ENCODE measurements around the gene CCDC88C.

CCDC88C gene

GRCh38 chr14:91316761-91317160 lies 100.9 kb downstream of the CCDC88C start:
- Histone ChIP-seq H3K4me2 (ENCODE audit: low read length, poor library complexity, severe bottlenecking) (no peak overlapping the region), H2BK120ac (ENCODE audit: low read depth, low read length) (no peak overlapping the region), H2AFZ (ENCODE audit: low read depth, low read length) (no peak overlapping the region), H3K14ac (ENCODE audit: low read length in 2 of 2) (no peak overlapping the region), H3K9ac (ENCODE audit: low read length) (no peak overlapping the region), H3K9me3 (ENCODE audit: control insufficient read depth, low read length) (no peaks in the 10 kb centered on the region), H3K27ac (ENCODE audit: low read length, poor library complexity, severe bottlenecking) (no peak overlapping the region), H2AK5ac (ENCODE audit: low read length, severe bottlenecking) (no peak overlapping the region), H3K4ac (ENCODE audit: low read depth in 1 of 2, low read length in 2 of 2) (no peak overlapping the region), H4K91ac (ENCODE audit: low read length) (no peak overlapping the region), H3K79me1 (replicated peaks; ENCODE audit: low read length, poor library complexity, severe bottlenecking) (no peaks in the 10 kb centered on the region), H2BK15ac (ENCODE audit: low read depth, poor library complexity, severe bottlenecking) (no peak overlapping the region), H3K36me3 (ENCODE audit: control insufficient read depth in 1 of 2, insufficient read depth in 2 of 2, low read depth in 1 of 2, low read length in 2 of 2) (peaks cover 0 to 8% of the 10 kb centered on the region in 2 experiments), H2BK5ac (ENCODE audit: low read depth, low read length, poor library complexity, severe bottlenecking) (no peak overlapping the region), H3K27me3 (ENCODE audit: control insufficient read depth in 1 of 2, insufficient read depth in 1 of 2, low read length in 2 of 2) (peaks cover 0 to 63% of the 10 kb centered on the region in 2 experiments), H3K18ac (ENCODE audit: low read depth in 1 of 2, low read length in 2 of 2) (no peak overlapping the region), H3K4me3 (ENCODE audit: insufficient read depth in 1 of 2, low read depth in 1 of 2, low read length in 2 of 2) (no peak overlapping the region), H3K23ac (ENCODE audit: low read length in 2 of 2) (no peak overlapping the region), H4K8ac (ENCODE audit: low read length) (no peak overlapping the region), H3K4me1 (ENCODE audit: control insufficient read depth, insufficient read depth, low read depth, low read length) (peaks cover 4% of the 10 kb centered on the region), H2BK12ac (ENCODE audit: low read length in 2 of 2) (no peak overlapping the region)
- WGBS = 100% methylated on average over 2 of the region's 2 CpGs
- DNase-seq = no peak

- no peak overlapping the region for H3K18ac ChIP-seq (ENCODE audit: low read depth in 1 of 2, low read length in 2 of 2)
- H2AFZ ChIP-seq (ENCODE audit: low read depth, low read length) = no peak overlapping the region
- no peak overlapping the region for H2AK5ac ChIP-seq (ENCODE audit: low read length, severe bottlenecking)
- H3K4me1 ChIP-seq (ENCODE audit: control insufficient read depth, insufficient read depth, low read depth, low read length) = peaks cover 4% of the 10 kb centered on the region
- H3K9me3 ChIP-seq (ENCODE audit: control insufficient read depth, low read length) = no peaks in the 10 kb centered on the region
- no peak overlapping the region for H3K27ac ChIP-seq (ENCODE audit: low read length, poor library complexity, severe bottlenecking)
- WGBS = 86% methylated on average over 6 of the region's 6 CpGs
- no peak overlapping the region for H2BK5ac ChIP-seq (ENCODE audit: low read depth, low read length, poor library complexity, severe bottlenecking)
- peaks cover 0 to 60% of the 10 kb centered on the region in 2 experiments for H3K27me3 ChIP-seq (ENCODE audit: control insufficient read depth in 1 of 2, insufficient read depth in 1 of 2, low read length in 2 of 2)
- no peak overlapping the region for H3K23ac ChIP-seq (ENCODE audit: low read length in 2 of 2)
- H4K91ac ChIP-seq (ENCODE audit: low read length) = no peak overlapping the region
- no peak overlapping the region for H2BK12ac ChIP-seq (ENCODE audit: low read length in 2 of 2)
- no peaks in the 10 kb centered on the region for H3K79me1 ChIP-seq (replicated peaks; ENCODE audit: low read length, poor library complexity, severe bottlenecking)
- no peak overlapping the region for H3K9ac ChIP-seq (ENCODE audit: low read length)
- no peak overlapping the region for H3K4me2 ChIP-seq (ENCODE audit: low read length, poor library complexity, severe bottlenecking)
- no peak overlapping the region for H4K8ac ChIP-seq (ENCODE audit: low read length)
- no peak overlapping the region for H2BK120ac ChIP-seq (ENCODE audit: low read depth, low read length)
- peaks cover 0 to 9% of the 10 kb centered on the region in 2 experiments for H3K36me3 ChIP-seq (ENCODE audit: control insufficient read depth in 1 of 2, insufficient read depth in 2 of 2, low read depth in 1 of 2, low read length in 2 of 2)
- no peak for DNase-seq
- H2BK15ac ChIP-seq (ENCODE audit: low read depth, poor library complexity, severe bottlenecking) = no peak overlapping the region
- H3K4ac ChIP-seq (ENCODE audit: low read depth in 1 of 2, low read length in 2 of 2) = no peak overlapping the region
- no peak overlapping the region for H3K14ac ChIP-seq (ENCODE audit: low read length in 2 of 2)
- H3K4me3 ChIP-seq (ENCODE audit: insufficient read depth in 1 of 2, low read depth in 1 of 2, low read length in 2 of 2) = no peak overlapping the region
Measured at GRCh38 chr14:91315844-91316267, 101.8 kb downstream of the CCDC88C start.

- Histone ChIP-seq H3K4me3 (ENCODE audit: insufficient read depth in 1 of 2, low read depth in 1 of 2, low read length in 2 of 2) (no peak overlapping the region), H3K14ac (ENCODE audit: low read length in 2 of 2) (no peak overlapping the region), H4K8ac (ENCODE audit: low read length) (no peak overlapping the region), H3K4me2 (ENCODE audit: low read length, poor library complexity, severe bottlenecking) (no peak overlapping the region), H3K79me1 (replicated peaks; ENCODE audit: low read length, poor library complexity, severe bottlenecking) (no peaks in the 10 kb centered on the region), H3K4ac (ENCODE audit: low read depth in 1 of 2, low read length in 2 of 2) (no peak overlapping the region), H2AFZ (ENCODE audit: low read depth, low read length) (no peak overlapping the region), H2BK120ac (ENCODE audit: low read depth, low read length) (no peak overlapping the region), H3K36me3 (ENCODE audit: control insufficient read depth in 1 of 2, insufficient read depth in 2 of 2, low read depth in 1 of 2, low read length in 2 of 2) (peaks cover 0 to 10% of the 10 kb centered on the region in 2 experiments), H3K9me3 (ENCODE audit: control insufficient read depth, low read length) (no peaks in the 10 kb centered on the region), H3K27ac (ENCODE audit: low read length, poor library complexity, severe bottlenecking) (no peak overlapping the region), H3K4me1 (ENCODE audit: control insufficient read depth, insufficient read depth, low read depth, low read length) (peaks cover 6% of the 10 kb centered on the region), H2AK5ac (ENCODE audit: low read length, severe bottlenecking) (no peak overlapping the region), H2BK5ac (ENCODE audit: low read depth, low read length, poor library complexity, severe bottlenecking) (no peak overlapping the region), H2BK15ac (ENCODE audit: low read depth, poor library complexity, severe bottlenecking) (no peak overlapping the region), H3K23ac (ENCODE audit: low read length in 2 of 2) (no peak overlapping the region), H3K27me3 (ENCODE audit: control insufficient read depth in 1 of 2, insufficient read depth in 1 of 2, low read length in 2 of 2) (peaks cover 0 to 56% of the 10 kb centered on the region in 2 experiments), H2BK12ac (ENCODE audit: low read length in 2 of 2) (no peak overlapping the region), H3K18ac (ENCODE audit: low read depth in 1 of 2, low read length in 2 of 2) (no peak overlapping the region), H3K9ac (ENCODE audit: low read length) (no peak overlapping the region), H4K91ac (ENCODE audit: low read length) (no peak overlapping the region)
- 90% methylated on average over 14 of the region's 14 CpGs for WGBS
- no peak for DNase-seq
Measured at GRCh38 chr14:91313852-91314251, 103.8 kb downstream of the CCDC88C start.

GRCh38 chr14:91313154-91313850 lies 104.3 kb downstream of the CCDC88C start:
- no peak for DNase-seq
- H3K4me3 ChIP-seq (ENCODE audit: insufficient read depth in 1 of 2, low read depth in 1 of 2, low read length in 2 of 2) = no peak overlapping the region
- H3K23ac ChIP-seq (ENCODE audit: low read length in 2 of 2) = no peak overlapping the region
- no peak overlapping the region for H3K14ac ChIP-seq (ENCODE audit: low read length in 2 of 2)
- H2BK15ac ChIP-seq (ENCODE audit: low read depth, poor library complexity, severe bottlenecking) = no peak overlapping the region
- no peak overlapping the region for H2BK5ac ChIP-seq (ENCODE audit: low read depth, low read length, poor library complexity, severe bottlenecking)
- no peak overlapping the region for H3K9ac ChIP-seq (ENCODE audit: low read length)
- H2BK12ac ChIP-seq (ENCODE audit: low read length in 2 of 2) = no peak overlapping the region
- peaks cover 6% of the 10 kb centered on the region for H3K4me1 ChIP-seq (ENCODE audit: control insufficient read depth, insufficient read depth, low read depth, low read length)
- H3K27me3 ChIP-seq (ENCODE audit: control insufficient read depth in 1 of 2, insufficient read depth in 1 of 2, low read length in 2 of 2) = peaks cover 0 to 61% of the 10 kb centered on the region in 2 experiments
- no peak overlapping the region for H3K4me2 ChIP-seq (ENCODE audit: low read length, poor library complexity, severe bottlenecking)
- H4K8ac ChIP-seq (ENCODE audit: low read length) = no peak overlapping the region
- no peak overlapping the region for H2AFZ ChIP-seq (ENCODE audit: low read depth, low read length)
- H3K18ac ChIP-seq (ENCODE audit: low read depth in 1 of 2, low read length in 2 of 2) = no peak overlapping the region
- H3K36me3 ChIP-seq (ENCODE audit: control insufficient read depth in 1 of 2, insufficient read depth in 2 of 2, low read depth in 1 of 2, low read length in 2 of 2) = peaks cover 0 to 10% of the 10 kb centered on the region in 2 experiments
- no peak overlapping the region for H2BK120ac ChIP-seq (ENCODE audit: low read depth, low read length)
- H3K27ac ChIP-seq (ENCODE audit: low read length, poor library complexity, severe bottlenecking) = no peak overlapping the region
- WGBS = 94% methylated on average over 34 of the region's 34 CpGs
- no peak overlapping the region for H4K91ac ChIP-seq (ENCODE audit: low read length)
- no peaks in the 10 kb centered on the region for H3K9me3 ChIP-seq (ENCODE audit: control insufficient read depth, low read length)
- H3K4ac ChIP-seq (ENCODE audit: low read depth in 1 of 2, low read length in 2 of 2) = no peak overlapping the region
- no peak overlapping the region for H2AK5ac ChIP-seq (ENCODE audit: low read length, severe bottlenecking)
- no peaks in the 10 kb centered on the region for H3K79me1 ChIP-seq (replicated peaks; ENCODE audit: low read length, poor library complexity, severe bottlenecking)

All from mesenchymal stem cell (in vitro differentiated cells and primary cell).